K562 (cell line): Measurements from ENCODE around the gene ABHD16A. TPM values are rescaled to one million over a fixed set of nuclear protein-coding genes. Genes with fewer than 3 reads are reported as not detected.

Experiments used
- CTCFL ChIP-seq: IDR thresholded peaks from 2 replicates; pipeline ENCODE4 v1.6.1; 2011; ENCODE audit warnings: borderline replicate concordance, low read depth, mild to moderate bottlenecking, moderate library complexity, low read length; ENCODE audit not compliant: insufficient read depth, poor library complexity, severe bottlenecking
- HBP1 ChIP-seq: fragments of 450-650 bp; formaldehyde crosslinking; IDR thresholded peaks from 2 replicates; pipeline ENCODE4 v1.4.0; 2022; ENCODE audit warnings: missing genetic modification characterization
- NCOR1 ChIP-seq: fragments of 450-650 bp; IDR thresholded peaks from 2 replicates; pipeline ENCODE4 v1.6.1; 2016; ENCODE audit warnings: mild to moderate bottlenecking, moderate library complexity
- POLR2A ChIP-seq: fragments of 450-650 bp; conservative IDR thresholded peaks from 2 replicates; pipeline ENCODE4 v1.6.1; 2016
- RUNX1 ChIP-seq: sonication (generic); IDR thresholded peaks from 2 replicates; pipeline ENCODE4 v1.6.1; 2016; ENCODE audit warnings: antibody characterized with exemption, low read depth
- SOX6 ChIP-seq: fragments of 450-650 bp; IDR thresholded peaks from 2 replicates; pipeline ENCODE4 v1.6.1; 2014; ENCODE audit warnings: mild to moderate bottlenecking
- ZBTB40 ChIP-seq, 2 experiments: fragments of 450-650 bp in 1 of 2; sonication (generic) in 1 of 2; formaldehyde crosslinking in 1 of 2; IDR thresholded peaks; 2 replicates each; pipeline versions ENCODE4 v1.7.1 to v1.9.0; 2016 to 2022; ENCODE audit warnings: inconsistent platforms in 1 of 2, mild to moderate bottlenecking in 1 of 2, missing genetic modification reagents in 1 of 2
- ZBTB5 ChIP-seq: fragments of 450-650 bp; IDR thresholded peaks from 2 replicates; pipeline ENCODE4 v1.6.1; 2017; ENCODE audit warnings: antibody characterized with exemption
- ZNF263 ChIP-seq: sonication (generic); formaldehyde crosslinking; IDR thresholded peaks from 2 replicates; pipeline ENCODE4 v1.8.0; 2022; ENCODE audit warnings: mild to moderate bottlenecking, missing genetic modification reagents, borderline replicate concordance
- polyA plus RNA-seq, 8 experiments: library from polyadenylated mRNA; depleted of rRNA in 4 of 8; stranded (reverse) in 5 of 8; unstranded in 3 of 8; fragments of >200 nt; fragmentation: Nextera tagmentation in 2 of 8; fragmentation: Illumina TruSeq in 1 of 8; extraction: Ambion mirVana in 2 of 8; extraction: Trizol in 1 of 8; gene quantifications; 2 replicates each; pipeline versions ENCODE4 v1.2.1 to v1.2.3, GENCODE V29; 2011 to 2014; ENCODE audit warnings: inconsistent platforms in 1 of 8, missing spikeins in 1 of 8
- total RNA-seq, 7 experiments: library from RNA; depleted of rRNA in 6 of 7; stranded (reverse); fragments of >200 nt in 6 of 7; fragmentation: Illumina TruSeq in 2 of 7; extraction: Trizol in 2 of 7; gene quantifications; 2 replicates each; pipeline versions ENCODE4 v1.2.1 to v1.2.3, GENCODE V29; 2011 to 2021; ENCODE audit warnings: low replicate concordance in 1 of 7

ABHD16A gene
- total and polyA plus RNA-seq, 9 of the 15 experiments (the other 6 are each of a cell fraction or from before 2014, with no cell fraction given) = 25.8 to 120 (median 81.6) TPM

GRCh38 chr6:31680226-31681134, 22.6 kb downstream of the ABHD16A start, which contains the start of gene LY6G5C (continued):
- TF ChIP-seq CTCFL (no peak), NCOR1 (no peak), ZNF263 (CRISPR knock-in tag) (peak; percentile 74), HBP1 (CRISPR knock-in tag) (no peak), RUNX1 (no peak), ZBTB40 (IDR thresholded peaks at IDR 0.05) (no peak), ZBTB40 (CRISPR knock-in tag; IDR thresholded peaks at IDR 0.05) (no peak), POLR2A (no peak), SOX6 (0 out of 2 replicates have a peak, but pooled peaks have one; percentile 8), ZBTB5 (no peak)
